AG04449 (cell line): Measurements from ENCODE around the gene CAB39L.

Source experiments
- CTCF ChIA-PET: fragments of 350-600 bp; formaldehyde crosslinking; extraction: SDS; loops from one replicate; lab custom pipeline; 2021; ENCODE audit warnings: antibody characterized with exemption; lab: Yijun Ruan, JAX
- POLR2A ChIA-PET: fragments of 400-600, 350-600 bp; formaldehyde crosslinking; extraction: SDS; loops from one replicate; lab custom pipeline; 2020; ENCODE audit warnings: antibody characterized with exemption, inconsistent platforms; lab: Yijun Ruan, JAX
- DNase-seq: peaks from one replicate; pipeline ENCODE4 v3.0.0-alpha.2; 2010; ENCODE audit warnings: low read depth, low spot score
- H3K4me3 ChIP-seq: 2 replicates; pipeline ENCODE4 v1.5.1; 2011; ENCODE audit warnings: low read depth, mild to moderate bottlenecking, control low read depth, low read length
- TF ChIP-seq, protein P1 (sequence below): IDR thresholded peaks from one replicate; pipeline ENCODE4 v1.5.1; 2011; ENCODE audit warnings: mild to moderate bottlenecking, moderate library complexity, low read length, control low read depth, inconsistent platforms; ENCODE audit not compliant: insufficient read depth; ENCODE audit errors: missing control alignments

Gene CAB39L

DNA sequence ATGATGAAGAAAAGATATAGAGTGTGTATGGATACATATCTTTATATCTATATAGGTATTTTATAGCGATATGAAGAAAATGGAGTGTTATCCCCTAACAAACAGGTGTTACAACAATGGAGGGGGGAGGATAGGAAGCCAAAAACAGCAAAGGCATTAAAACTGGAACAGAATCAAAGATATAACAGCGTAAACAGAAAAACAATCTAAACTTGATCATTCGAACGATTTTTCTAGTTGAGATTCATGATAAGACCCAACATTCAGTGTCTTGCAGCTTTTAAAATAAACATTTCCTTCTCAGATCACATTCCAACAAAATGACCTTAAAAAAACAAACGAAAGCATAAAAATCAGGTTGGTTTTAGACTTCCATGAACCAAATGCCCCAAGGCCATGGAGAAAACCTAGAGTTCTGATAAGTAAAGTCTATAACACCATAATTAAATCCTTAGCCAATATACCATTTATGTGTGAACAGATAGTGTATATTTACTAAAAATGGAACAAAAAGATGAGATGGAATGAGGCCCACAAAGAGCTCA, 55.7 kb downstream of the CAB39L start:
- CTCF ChIA-PET: interaction anchor here (1.0 to 1.3 kb wide), 2 partner anchors 10 to 40 kb away, joined by 3 to 4 read pairs; no protein-coding TSS in a partner anchor
- H3K4me3 ChIP-seq: no peak overlapping the region
- TF ChIP-seq, protein P1, sequence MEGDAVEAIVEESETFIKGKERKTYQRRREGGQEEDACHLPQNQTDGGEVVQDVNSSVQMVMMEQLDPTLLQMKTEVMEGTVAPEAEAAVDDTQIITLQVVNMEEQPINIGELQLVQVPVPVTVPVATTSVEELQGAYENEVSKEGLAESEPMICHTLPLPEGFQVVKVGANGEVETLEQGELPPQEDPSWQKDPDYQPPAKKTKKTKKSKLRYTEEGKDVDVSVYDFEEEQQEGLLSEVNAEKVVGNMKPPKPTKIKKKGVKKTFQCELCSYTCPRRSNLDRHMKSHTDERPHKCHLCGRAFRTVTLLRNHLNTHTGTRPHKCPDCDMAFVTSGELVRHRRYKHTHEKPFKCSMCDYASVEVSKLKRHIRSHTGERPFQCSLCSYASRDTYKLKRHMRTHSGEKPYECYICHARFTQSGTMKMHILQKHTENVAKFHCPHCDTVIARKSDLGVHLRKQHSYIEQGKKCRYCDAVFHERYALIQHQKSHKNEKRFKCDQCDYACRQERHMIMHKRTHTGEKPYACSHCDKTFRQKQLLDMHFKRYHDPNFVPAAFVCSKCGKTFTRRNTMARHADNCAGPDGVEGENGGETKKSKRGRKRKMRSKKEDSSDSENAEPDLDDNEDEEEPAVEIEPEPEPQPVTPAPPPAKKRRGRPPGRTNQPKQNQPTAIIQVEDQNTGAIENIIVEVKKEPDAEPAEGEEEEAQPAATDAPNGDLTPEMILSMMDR: no peak
- POLR2A ChIA-PET: no interaction called here
- no peak for DNase-seq

DNA sequence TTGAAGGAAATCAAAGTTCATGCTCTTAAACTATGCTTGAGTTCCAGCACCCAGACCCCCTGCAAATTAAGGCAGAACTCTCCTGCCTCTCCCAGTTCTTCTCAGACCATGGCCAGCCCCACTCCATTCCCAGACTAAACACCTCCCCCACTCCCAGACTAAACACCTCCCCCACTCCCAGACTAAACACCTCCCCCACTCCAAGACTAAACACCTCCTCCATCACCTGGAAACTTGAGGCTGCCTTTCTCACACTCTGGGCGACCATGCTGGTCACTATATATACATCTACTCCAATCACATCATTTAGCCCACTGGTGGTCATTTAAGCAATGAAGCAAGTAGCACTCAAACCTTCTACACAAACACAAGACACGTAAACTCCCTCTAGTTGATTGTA, 57.2 kb downstream of the CAB39L start:
- POLR2A ChIA-PET: no interaction called here
- no peak overlapping the region for H3K4me3 ChIP-seq
- no peak for DNase-seq
- TF ChIP-seq, protein P1: no peak
- CTCF ChIA-PET: no interaction called here

DNA sequence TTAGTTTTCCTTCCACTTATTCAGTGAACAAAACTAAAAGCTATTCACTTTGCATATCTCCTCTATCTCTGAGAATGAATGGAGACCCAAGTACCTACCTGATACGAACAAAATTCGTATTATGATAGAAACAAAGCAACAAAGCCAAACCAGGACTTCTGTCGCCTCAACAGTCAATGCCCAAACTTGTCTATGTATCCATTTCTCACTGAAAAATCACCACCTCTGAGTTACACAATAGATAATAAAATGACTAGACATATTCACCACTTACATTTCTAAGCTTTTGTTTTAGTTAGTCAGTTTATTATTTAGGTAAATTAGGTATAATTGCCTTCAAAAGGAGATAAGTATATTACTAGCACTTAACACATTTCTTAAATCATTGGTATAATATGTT, 67.7 kb downstream of the CAB39L start:
- ChIA-PET POLR2A (no interaction called here), CTCF (interaction anchor here (1.4 kb wide), 1 partner anchor 9 kb away, joined by 5 read pairs; no protein-coding TSS in a partner anchor)
- TF ChIP-seq, protein P1: no peak

DNA sequence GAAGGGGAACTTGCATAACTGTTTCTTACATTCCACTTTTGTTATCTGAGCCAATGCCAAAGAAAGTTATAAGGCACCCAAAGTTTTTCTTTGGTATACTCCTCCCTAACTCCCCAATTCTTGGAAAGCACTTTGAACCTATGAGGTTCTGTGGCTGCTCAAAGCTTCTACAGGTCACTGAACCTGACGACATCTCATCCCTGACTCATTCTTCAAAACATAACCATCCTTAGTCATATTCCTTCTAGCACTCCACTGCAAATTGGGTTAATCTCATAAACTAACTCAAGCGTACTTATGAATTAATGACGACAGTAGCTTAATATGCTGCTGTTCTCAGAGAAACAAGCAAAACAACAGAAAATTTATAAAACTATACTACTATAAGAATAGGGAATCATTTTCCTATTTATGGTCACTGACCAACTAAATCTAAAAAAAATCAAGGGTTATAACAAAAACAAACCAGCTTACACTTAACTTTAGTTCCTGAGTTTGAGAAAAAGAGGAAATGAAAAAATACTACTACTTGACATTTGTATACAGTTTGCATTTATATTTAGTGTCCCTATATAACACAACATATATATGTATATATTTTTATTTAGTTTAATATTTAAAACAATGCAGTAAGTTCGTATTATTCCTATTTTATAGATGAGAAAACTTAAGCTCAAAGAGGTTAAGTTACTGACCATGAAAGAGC, 69.1 kb downstream of the CAB39L start:
- no peak overlapping the region for H3K4me3 ChIP-seq
- TF ChIP-seq, protein P1: no peak
- ChIA-PET CTCF (interaction anchor here (1.2 to 1.8 kb wide), 3 partner anchors 10 to 232 kb away, joined by 3 to 5 read pairs (median 5); no protein-coding TSS in a partner anchor), POLR2A (interaction anchor here (2.0 kb wide), 1 partner anchor 61 kb away, joined by 5 read pairs; no protein-coding TSS in a partner anchor)
- DNase-seq: no peak

More for the DNA sequence above, 67.7 kb downstream of the CAB39L start:
- no peak overlapping the region for H3K4me3 ChIP-seq
- DNase-seq: no peak

DNA sequence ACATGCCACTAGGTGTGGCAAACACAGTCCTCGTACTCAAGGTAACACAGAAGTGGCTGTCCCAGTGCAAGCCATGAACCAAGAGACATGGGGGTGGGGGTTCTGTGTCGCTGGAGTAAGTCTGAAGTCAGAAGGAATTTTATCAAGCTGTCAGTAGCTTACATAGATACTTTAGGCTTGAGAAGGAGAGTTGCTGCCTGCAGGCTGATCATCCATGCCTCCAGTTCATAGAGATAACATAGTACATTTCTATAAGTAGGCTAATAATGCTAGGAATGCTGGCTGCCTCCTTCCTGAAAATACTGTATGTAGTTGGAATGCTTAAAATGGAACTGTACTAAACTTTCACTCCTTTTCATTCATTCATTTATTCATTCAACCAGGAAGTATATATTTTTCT, 70.1 kb downstream of the CAB39L start:
- ChIA-PET POLR2A (interaction anchor here (0.7 to 2.0 kb wide), 2 partner anchors 24 to 60 kb away, joined by 3 to 5 read pairs; no protein-coding TSS in a partner anchor), CTCF (interaction anchor here (1.8 to 1.9 kb wide), 2 partner anchors 14 to 19 kb away, joined by 5 to 6 read pairs; no protein-coding TSS in a partner anchor)
- DNase-seq: no peak
- no peak overlapping the region for H3K4me3 ChIP-seq
- TF ChIP-seq, protein P1: no peak
